Neuronal stem cell (in vitro differentiated cells): ENCODE results near the gene MFF.
"Not testable (repeated sequence)": the region's sequence is repeated elsewhere in the genome, so short reads cannot be mapped to it uniquely, and the experiment has no call there.

ENCODE experiments used
- DNase-seq: peaks from one replicate; pipeline ENCODE4 v3.0.0-alpha.2; 2013; ENCODE audit warnings: low spot score
- H2AFZ ChIP-seq: one replicate; pipeline ENCODE4 v1.6.1; 2013; ENCODE audit warnings: mild to moderate bottlenecking, low read length, inconsistent platforms
- H2AK5ac ChIP-seq: 2 replicates; pipeline ENCODE4 v1.6.1; 2013; ENCODE audit warnings: low read depth, mild to moderate bottlenecking, inconsistent platforms, low read length, moderate library complexity, mixed read lengths
- H2BK120ac ChIP-seq: 2 replicates; pipeline ENCODE4 v1.6.1; 2013; ENCODE audit warnings: low read depth, mild to moderate bottlenecking, inconsistent platforms, low read length, moderate library complexity, mixed read lengths
- H2BK12ac ChIP-seq: one replicate; pipeline ENCODE4 v1.6.1; 2013; ENCODE audit warnings: low read length, inconsistent platforms
- H2BK15ac ChIP-seq: 2 replicates; pipeline ENCODE4 v1.6.1; 2013; ENCODE audit warnings: mild to moderate bottlenecking, low read length, inconsistent platforms, mixed read lengths
- H2BK5ac ChIP-seq: one replicate; pipeline ENCODE4 v1.6.1; 2013; ENCODE audit warnings: inconsistent platforms, mild to moderate bottlenecking, low read length, moderate library complexity
- H3K14ac ChIP-seq: one replicate; pipeline ENCODE4 v1.6.1; 2013; ENCODE audit warnings: low read length, inconsistent platforms
- H3K18ac ChIP-seq: 2 replicates; pipeline ENCODE4 v1.6.1; 2013; ENCODE audit warnings: low read length, inconsistent platforms
- H3K23ac ChIP-seq: 2 replicates; pipeline ENCODE4 v1.6.1; 2013; ENCODE audit warnings: low read depth, mild to moderate bottlenecking, mixed read lengths, low read length, inconsistent platforms; ENCODE audit not compliant: poor library complexity
- H3K27ac ChIP-seq: replicated peaks from 3 replicates; pipeline ENCODE4 v1.5.1; 2013; ENCODE audit warnings: low read length, inconsistent platforms
- H3K27me3 ChIP-seq, 3 experiments: 2 replicates each; pipeline ENCODE4 v1.6.1; 2013; ENCODE audit warnings: low read length in 3 of 3, mild to moderate bottlenecking in 2 of 3, inconsistent platforms in 1 of 3, low read depth in 1 of 3, mixed read lengths in 1 of 3, moderate library complexity in 1 of 3; ENCODE audit not compliant: control insufficient read depth in 3 of 3, insufficient read depth in 3 of 3
- H3K36me3 ChIP-seq, 2 donors: replicated peaks in 1 of 2; 2 replicates each; pipeline ENCODE4 v1.6.1; 2013; ENCODE audit warnings: low read length in 2 of 2; ENCODE audit not compliant: control insufficient read depth in 2 of 2, insufficient read depth in 2 of 2
- H3K4ac ChIP-seq: 2 replicates; pipeline ENCODE4 v1.6.1; 2013; ENCODE audit warnings: inconsistent platforms, mild to moderate bottlenecking, low read length, moderate library complexity
- H3K4me1 ChIP-seq, 2 donors: 1 replicate in 1 of 2; 2 replicates in 1 of 2; pipeline ENCODE4 v1.6.1; 2013; ENCODE audit warnings: low read length in 2 of 2, low read depth in 1 of 2; ENCODE audit not compliant: control insufficient read depth in 2 of 2, insufficient read depth in 1 of 2
- H3K4me2 ChIP-seq: one replicate; pipeline ENCODE4 v1.6.1; 2013; ENCODE audit warnings: mild to moderate bottlenecking, low read length, inconsistent platforms; ENCODE audit not compliant: insufficient read depth, poor library complexity, severe bottlenecking
- H3K4me3 ChIP-seq, 2 donors: 2 replicates each; pipeline ENCODE4 v1.5.1; 2013; ENCODE audit warnings: low read length in 2 of 2, mild to moderate bottlenecking in 2 of 2, inconsistent platforms in 1 of 2, moderate library complexity in 1 of 2
- H3K79me1 ChIP-seq: one replicate; pipeline ENCODE4 v1.6.1; 2013; ENCODE audit warnings: low read depth, mild to moderate bottlenecking, inconsistent platforms, low read length, moderate library complexity
- H3K9ac ChIP-seq: one replicate; pipeline ENCODE4 v1.6.1; 2013; ENCODE audit warnings: mild to moderate bottlenecking, low read depth, low read length, inconsistent platforms; ENCODE audit not compliant: poor library complexity
- H3K9me3 ChIP-seq, 2 donors: replicated peaks in 1 of 2; 2 replicates each; pipeline versions ENCODE3 to v1.6.1; 2013; ENCODE audit warnings: low read length in 2 of 2, mild to moderate bottlenecking in 2 of 2, inconsistent platforms in 1 of 2, low read depth in 1 of 2, mixed read lengths in 1 of 2, moderate library complexity in 1 of 2; ENCODE audit not compliant: control insufficient read depth in 2 of 2, insufficient read depth in 1 of 2
- H4K8ac ChIP-seq: one replicate; pipeline ENCODE4 v1.6.1; 2013; ENCODE audit warnings: low read depth, mild to moderate bottlenecking, inconsistent platforms, low read length, moderate library complexity
- H4K91ac ChIP-seq: one replicate; pipeline ENCODE4 v1.6.1; 2013; ENCODE audit warnings: low read length, low read depth, mild to moderate bottlenecking, inconsistent platforms; ENCODE audit not compliant: poor library complexity
- WGBS, 2 donors: extraction: QIAGEN DNeasy Blood & Tissue Kit; methylation state at CpG; one replicate each; pipeline ENCODE4 v1.1.7; 2013; ENCODE audit warnings: missing lambda C conversion rate in 2 of 2, mixed read lengths in 1 of 2; ENCODE audit not compliant: insufficient read length in 2 of 2, insufficient replicate concordance in 1 of 2; ENCODE audit errors: extremely low coverage in 2 of 2; 5-methylcytosine and 5-hydroxymethylcytosine counted together

The MFF gene

DNA sequence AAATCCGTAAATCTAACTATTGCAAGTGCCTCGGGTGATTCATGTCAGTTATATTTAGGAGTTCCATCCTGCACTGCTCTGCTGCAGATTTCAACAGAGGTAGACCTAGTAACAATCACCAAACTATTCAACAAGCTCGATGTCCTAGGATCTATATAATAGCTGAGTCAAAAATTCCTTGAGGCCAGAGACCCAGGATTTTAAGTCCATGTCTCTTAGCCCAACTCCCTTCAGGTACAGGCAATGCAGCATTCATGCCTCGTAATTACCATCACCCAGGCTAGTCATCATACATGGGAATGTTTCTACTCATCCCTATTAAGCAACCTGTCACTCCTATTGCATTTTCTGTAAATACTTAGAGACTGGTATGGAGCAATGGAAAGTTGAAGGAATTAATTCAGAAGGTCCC lies 53.3 kb downstream of the MFF start:
- no peak overlapping the region for H2BK120ac ChIP-seq
- WGBS, 2 donors: no CpG with 5 or more reads among the region's 4 CpGs
- no peaks in the 10 kb centered on the region for H3K9me3 ChIP-seq
- no peak overlapping the region for H2BK12ac ChIP-seq
- no peak overlapping the region for H3K27ac ChIP-seq
- H2BK5ac ChIP-seq: no peak overlapping the region
- no peaks in the 10 kb centered on the region for H3K79me1 ChIP-seq
- H3K4me3 ChIP-seq: no peak overlapping the region
- no peak overlapping the region for H3K23ac ChIP-seq
- no peak overlapping the region for H4K91ac ChIP-seq
- no peaks in the 10 kb centered on the region for H3K36me3 ChIP-seq
- no peak overlapping the region for H2AK5ac ChIP-seq
- H4K8ac ChIP-seq: no peak overlapping the region
- no peak overlapping the region for H3K4ac ChIP-seq
- H3K9ac ChIP-seq: no peak overlapping the region
- peaks cover 0 to 2% (median 0%) of the 10 kb centered on the region in 3 experiments for H3K27me3 ChIP-seq
- H2BK15ac ChIP-seq: no peak overlapping the region
- H3K18ac ChIP-seq: no peak overlapping the region
- DNase-seq: no peak
- no peaks in the 10 kb centered on the region for H3K4me1 ChIP-seq
- H3K4me2 ChIP-seq: no peak overlapping the region
- no peak overlapping the region for H2AFZ ChIP-seq
- no peak overlapping the region for H3K14ac ChIP-seq

DNA sequence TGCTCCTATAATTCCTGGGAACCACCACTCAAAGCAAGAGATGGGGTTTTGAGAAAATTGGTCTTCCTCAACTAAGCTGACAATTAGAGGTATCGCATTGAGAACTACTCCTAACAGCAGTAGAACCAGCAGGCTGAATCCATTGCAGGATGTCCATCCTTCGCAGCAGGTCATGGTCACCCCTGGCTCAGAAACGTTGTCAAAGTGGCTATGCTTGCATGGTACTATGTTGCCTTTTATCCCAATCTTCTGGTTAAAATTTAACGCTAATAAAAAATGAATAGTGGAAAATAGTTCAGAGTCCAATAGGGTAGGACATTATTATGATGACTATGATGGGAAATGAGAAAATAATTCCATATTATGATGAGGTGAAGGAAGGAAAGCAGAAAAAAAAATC lies 54.0 kb downstream of the MFF start, which contains the start of gene TM4SF20:
TM4SF20 (minus strand) TSS at position 212 of the 400 bp plus-strand sequence; CDS start at position 174, 38 bp downstream.
- no peaks in the 10 kb centered on the region for H3K79me1 ChIP-seq
- no peak within 1 kb of the TSS for H3K4me2 ChIP-seq
- H3K4me1 ChIP-seq: no peaks in the 10 kb centered on the region
- no peak within 1 kb of the TSS for H3K4ac ChIP-seq
- no peak within 1 kb of the TSS for H4K91ac ChIP-seq
- no peak within 1 kb of the TSS for H2AK5ac ChIP-seq
- no peak within 1 kb of the TSS for H2AFZ ChIP-seq
- no peak within 1 kb of the TSS for H4K8ac ChIP-seq
- H3K36me3 ChIP-seq: no peaks in the 10 kb centered on the region
- no peak within 1 kb of the TSS for H2BK15ac ChIP-seq
- no peak within 1 kb of the TSS for H3K4me3 ChIP-seq
- H3K27ac ChIP-seq: no peak within 1 kb of the TSS
- no peak within 1 kb of the TSS for H3K9ac ChIP-seq
- no peak within 1 kb of the TSS for H3K23ac ChIP-seq
- no peak within 1 kb of the TSS for H2BK120ac ChIP-seq
- H3K14ac ChIP-seq: no peak within 1 kb of the TSS
- H3K9me3 ChIP-seq: no peaks in the 10 kb centered on the region
- H2BK5ac ChIP-seq: no peak within 1 kb of the TSS
- no peak for DNase-seq
- no CpG with 5 or more reads among the region's 4 CpGs for WGBS, 2 donors
- no peak within 1 kb of the TSS for H2BK12ac ChIP-seq
- peaks cover 0 to 2% (median 0%) of the 10 kb centered on the region in 3 experiments for H3K27me3 ChIP-seq
- H3K18ac ChIP-seq: no peak within 1 kb of the TSS

DNA sequence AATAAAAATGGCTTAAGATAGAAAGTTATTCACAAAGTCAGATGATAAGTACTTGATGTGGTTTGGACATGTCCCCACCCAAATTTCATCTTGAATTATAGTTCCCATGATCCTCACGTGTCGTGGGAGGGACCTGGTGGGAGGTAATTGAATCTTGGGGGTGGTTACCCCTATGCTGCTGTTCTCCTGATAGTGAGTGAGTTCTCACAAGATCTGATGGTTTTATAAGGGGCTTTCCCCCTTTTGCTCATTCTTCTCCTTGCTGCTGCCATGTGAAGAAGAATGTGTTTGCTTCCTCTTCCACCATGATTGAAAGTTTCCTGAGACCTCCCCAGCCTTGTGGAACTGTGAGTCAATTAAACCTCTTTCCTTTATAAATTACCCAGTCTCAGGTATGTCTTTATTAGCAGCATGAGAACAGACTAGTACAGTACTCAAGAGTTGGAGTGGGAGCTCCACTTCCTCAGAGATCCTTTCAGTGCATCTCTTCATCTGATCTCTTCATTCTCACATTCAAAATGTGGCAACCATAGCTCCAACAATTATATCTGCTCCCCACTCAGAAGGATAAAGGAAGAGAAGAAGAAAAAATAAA lies 57.3 kb downstream of the MFF start:
- not testable (repeated sequence) for H4K8ac ChIP-seq, H3K27me3 ChIP-seq, H2BK120ac ChIP-seq, H3K79me1 ChIP-seq, H2BK5ac ChIP-seq, H2BK12ac ChIP-seq, H3K4me2 ChIP-seq, H3K4ac ChIP-seq, H3K4me3 ChIP-seq, H2AK5ac ChIP-seq, H2AFZ ChIP-seq, H3K27ac ChIP-seq, H3K14ac ChIP-seq, H3K4me1 ChIP-seq, H3K18ac ChIP-seq, DNase-seq, H3K9ac ChIP-seq, H2BK15ac ChIP-seq, H3K36me3 ChIP-seq, H4K91ac ChIP-seq, H3K23ac ChIP-seq, H3K9me3 ChIP-seq
- WGBS, 2 donors: no CpG with 5 or more reads among the region's 2 CpGs

GRCh38 chr2:227383686-227384085 lies 58.6 kb downstream of the MFF start:
- no peak overlapping the region for H2BK5ac ChIP-seq
- H2BK120ac ChIP-seq: no peak overlapping the region
- H3K14ac ChIP-seq: no peak overlapping the region
- H3K4me1 ChIP-seq: no peaks in the 10 kb centered on the region
- no peak overlapping the region for H3K9ac ChIP-seq
- no peak overlapping the region for H2BK12ac ChIP-seq
- H4K91ac ChIP-seq: no peak overlapping the region
- no peak overlapping the region for H3K23ac ChIP-seq
- no peak overlapping the region for H2AFZ ChIP-seq
- H3K27me3 ChIP-seq: peaks cover 0 to 2% (median 0%) of the 10 kb centered on the region in 3 experiments
- WGBS, 2 donors: no CpG with 5 or more reads among the region's 3 CpGs
- no peak overlapping the region for H2AK5ac ChIP-seq
- no peaks in the 10 kb centered on the region for H3K36me3 ChIP-seq
- no peak overlapping the region for H3K18ac ChIP-seq
- H3K79me1 ChIP-seq: no peaks in the 10 kb centered on the region
- no peak overlapping the region for H3K4me3 ChIP-seq
- no peak for DNase-seq
- no peak overlapping the region for H3K4me2 ChIP-seq
- no peak overlapping the region for H3K4ac ChIP-seq
- no peak overlapping the region for H2BK15ac ChIP-seq
- no peaks in the 10 kb centered on the region for H3K9me3 ChIP-seq
- no peak overlapping the region for H3K27ac ChIP-seq
- H4K8ac ChIP-seq: no peak overlapping the region
